GM12878 (cell line): ENCODE results near the gene HIGD1C. TPM values are rescaled to one million over a fixed set of nuclear protein-coding genes. Genes with fewer than 3 reads are reported as not detected.

Experiments used
- BCL3 ChIP-seq: IDR thresholded peaks from 2 replicates; pipeline ENCODE4 v1.6.1; 2011; ENCODE audit warnings: borderline replicate concordance, low read depth, mild to moderate bottlenecking, moderate library complexity, low read length; ENCODE audit not compliant: insufficient read depth, poor library complexity, severe bottlenecking
- CBX3 ChIP-seq: fragments of 200-600 bp; sonication (generic); IDR thresholded peaks from 2 replicates; pipeline ENCODE4 v1.6.1; 2016; ENCODE audit warnings: low read depth, borderline replicate concordance
- CREM ChIP-seq: IDR thresholded peaks from 2 replicates; pipeline ENCODE4 v1.6.1; 2014; ENCODE audit warnings: antibody characterized with exemption, low read depth
- GABPA ChIP-seq: IDR thresholded peaks from 2 replicates; pipeline ENCODE4 v1.6.1; 2014; ENCODE audit warnings: antibody characterized with exemption, low read depth, mild to moderate bottlenecking, inconsistent platforms
- HDGF ChIP-seq: fragments of 450-650 bp; IDR thresholded peaks from 2 replicates; pipeline ENCODE4 v1.6.1; 2016; ENCODE audit warnings: antibody characterized with exemption
- IKZF2 ChIP-seq, 2 experiments: fragments of 450-650 bp; IDR thresholded peaks; 2 replicates each; pipeline ENCODE4 v1.6.1; 2017; ENCODE audit warnings: mild to moderate bottlenecking in 2 of 2, moderate library complexity in 2 of 2
- KAT2A ChIP-seq: conservative IDR thresholded peaks from 2 replicates; pipeline ENCODE4 v1.6.1; 2011; ENCODE audit warnings: low read depth, low read length; ENCODE audit not compliant: control insufficient read depth
- MYC ChIP-seq: IDR thresholded peaks from 2 replicates; pipeline ENCODE4 v1.6.1; 2011; ENCODE audit warnings: mild to moderate bottlenecking, low read length, moderate library complexity, inconsistent platforms; ENCODE audit not compliant: insufficient read depth, insufficient replicate concordance, insufficient read length, severe bottlenecking
- NFXL1 ChIP-seq: fragments of 450-650 bp; IDR thresholded peaks from 2 replicates; pipeline ENCODE4 v1.6.1; 2017; ENCODE audit warnings: antibody characterized with exemption, mild to moderate bottlenecking, borderline replicate concordance
- NR2C1 ChIP-seq: fragments of 450-650 bp; IDR thresholded peaks from 2 replicates; pipeline ENCODE4 v1.6.1; 2017; ENCODE audit warnings: antibody characterized with exemption, mild to moderate bottlenecking, moderate library complexity
- NR2C2 ChIP-seq: IDR thresholded peaks from 2 replicates; pipeline ENCODE4 v1.6.1; 2011; ENCODE audit warnings: borderline replicate concordance, low read depth; ENCODE audit not compliant: control insufficient read depth, insufficient read length
- POLR2AphosphoS5 ChIP-seq: IDR thresholded peaks from 2 replicates; pipeline ENCODE4 v1.6.1; 2011; ENCODE audit warnings: mild to moderate bottlenecking, low read length, inconsistent platforms
- SMAD5 ChIP-seq: IDR thresholded peaks from 2 replicates; pipeline ENCODE4 v1.6.1; 2016; ENCODE audit warnings: antibody characterized with exemption, low read depth
- SMC3 ChIP-seq: IDR thresholded peaks from 2 replicates; pipeline ENCODE4 v1.6.1; 2011; ENCODE audit warnings: low read length, improper control_type of control experiment, borderline replicate concordance
- TCF12 ChIP-seq: IDR thresholded peaks from 2 replicates; pipeline ENCODE4 v1.6.1; 2011; ENCODE audit warnings: low read depth, mild to moderate bottlenecking, low read length
- USF1 ChIP-seq: IDR thresholded peaks from 2 replicates; pipeline ENCODE4 v1.6.1; 2011; ENCODE audit warnings: borderline replicate concordance, low read depth, mild to moderate bottlenecking, moderate library complexity, mixed read lengths, low read length; ENCODE audit not compliant: insufficient read depth; ENCODE audit errors: extremely low read length
- ZNF207 ChIP-seq: fragments of 450-650 bp; IDR thresholded peaks from 2 replicates; pipeline ENCODE4 v1.6.1; 2014; ENCODE audit warnings: antibody characterized with exemption, mild to moderate bottlenecking, borderline replicate concordance
- ZNF274 ChIP-seq: IDR thresholded peaks from one replicate; pipeline ENCODE4 v1.8.0; 2011; ENCODE audit not compliant: insufficient read length, insufficient read depth
- polyA plus RNA-seq, 11 experiments: library from polyadenylated mRNA; depleted of rRNA in 4 of 11; unstranded in 6 of 11; stranded (reverse) in 5 of 11; fragments of >200 nt; fragmentation: Nextera tagmentation in 4 of 11; fragmentation: Illumina TruSeq in 1 of 11; extraction: Ambion mirVana in 4 of 11; extraction: Trizol in 1 of 11; gene quantifications; 1 replicate in 1 of 11; 2 replicates in 10 of 11; pipeline versions ENCODE4 v1.2.1 to v1.2.3, GENCODE V29; 2011 to 2016; ENCODE audit warnings: inconsistent platforms in 2 of 11, missing spikeins in 2 of 11, low read depth in 1 of 11
- total RNA-seq, 4 experiments: library from RNA; depleted of rRNA in 3 of 4; stranded (reverse); fragments of >200 nt in 3 of 4; fragmentation: Illumina TruSeq in 1 of 4; extraction: Trizol in 1 of 4; gene quantifications; 2 replicates each; pipeline versions ENCODE4 v1.2.1 to v1.2.3, GENCODE V29; 2013 to 2021
- TF ChIP-seq, protein P1 (sequence below): IDR thresholded peaks from 2 replicates; pipeline ENCODE4 v1.6.1; 2012; ENCODE audit warnings: mild to moderate bottlenecking, low read depth, low read length
- TF ChIP-seq, protein P2 (sequence below): fragments of 150-350 bp; IDR thresholded peaks from 2 replicates; pipeline ENCODE4 v1.6.1; 2016; ENCODE audit warnings: low read depth, low read length

The HIGD1C gene
- total and polyA plus RNA-seq, 10 of the 15 experiments (the other 5 are each of a cell fraction or from before 2014, with no cell fraction given) = not detected

DNA sequence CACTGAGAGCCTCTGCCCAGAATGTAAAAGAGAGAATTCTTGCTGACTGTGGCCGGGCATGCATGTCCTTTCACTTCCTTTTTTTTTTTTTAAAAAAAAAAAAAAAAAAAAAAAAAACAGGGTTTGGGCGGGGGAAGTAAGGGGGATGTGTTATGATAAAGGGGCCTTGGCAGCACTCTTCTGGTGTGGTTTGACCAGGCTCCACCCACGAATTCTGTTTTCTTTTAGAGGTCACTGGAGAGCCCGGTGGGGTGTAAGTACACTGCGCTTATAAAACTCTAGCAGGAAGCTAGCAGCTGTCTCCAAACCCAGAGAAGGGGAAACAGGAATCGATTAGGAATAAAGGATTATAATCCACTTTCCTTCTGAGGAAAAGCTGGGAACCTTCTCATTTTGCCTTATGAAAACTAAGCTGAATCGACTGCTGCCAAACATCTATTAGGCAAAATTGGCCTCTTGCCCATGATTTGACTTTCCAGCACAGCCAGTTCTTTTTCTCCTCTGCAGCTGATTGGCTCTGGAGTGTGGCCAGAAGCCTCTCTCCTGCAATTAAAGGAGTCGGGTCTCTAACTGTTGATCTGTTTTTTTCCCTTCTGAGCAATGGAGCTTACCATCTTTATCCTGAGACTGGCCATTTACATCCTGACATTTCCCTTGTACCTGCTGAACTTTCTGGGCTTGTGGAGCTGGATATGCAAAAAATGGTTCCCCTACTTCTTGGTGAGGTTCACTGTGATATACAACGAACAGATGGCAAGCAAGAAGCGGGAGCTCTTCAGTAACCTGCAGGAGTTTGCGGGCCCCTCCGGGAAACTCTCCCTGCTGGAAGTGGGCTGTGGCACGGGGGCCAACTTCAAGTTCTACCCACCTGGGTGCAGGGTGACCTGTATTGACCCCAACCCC is 27.7 kb upstream of the HIGD1C start (continued):
- TF ChIP-seq GABPA (no peak), NFXL1 (no peak), NR2C1 (no peak), USF1 (no peak), SMC3 (peak; percentile 18; the same call in 1 of the 2 replicates), HDGF (no peak), ZNF207 (no peak), CREM (no peak), POLR2AphosphoS5 (0 out of 2 replicates have a peak, but pooled peaks have one; percentile 33), CBX3 (no peak), IKZF2 (IDR thresholded peaks at IDR 0.05) (peak in 1 of 2 experiments; percentile 29; a peak in 1 of 4 replicates), NR2C2 (no peak), MYC (no peak), KAT2A (no peak), ZNF274 (no peak), BCL3 (peak; percentile 60), SMAD5 (no peak), TCF12 (no peak)
- TF ChIP-seq, protein P1, sequence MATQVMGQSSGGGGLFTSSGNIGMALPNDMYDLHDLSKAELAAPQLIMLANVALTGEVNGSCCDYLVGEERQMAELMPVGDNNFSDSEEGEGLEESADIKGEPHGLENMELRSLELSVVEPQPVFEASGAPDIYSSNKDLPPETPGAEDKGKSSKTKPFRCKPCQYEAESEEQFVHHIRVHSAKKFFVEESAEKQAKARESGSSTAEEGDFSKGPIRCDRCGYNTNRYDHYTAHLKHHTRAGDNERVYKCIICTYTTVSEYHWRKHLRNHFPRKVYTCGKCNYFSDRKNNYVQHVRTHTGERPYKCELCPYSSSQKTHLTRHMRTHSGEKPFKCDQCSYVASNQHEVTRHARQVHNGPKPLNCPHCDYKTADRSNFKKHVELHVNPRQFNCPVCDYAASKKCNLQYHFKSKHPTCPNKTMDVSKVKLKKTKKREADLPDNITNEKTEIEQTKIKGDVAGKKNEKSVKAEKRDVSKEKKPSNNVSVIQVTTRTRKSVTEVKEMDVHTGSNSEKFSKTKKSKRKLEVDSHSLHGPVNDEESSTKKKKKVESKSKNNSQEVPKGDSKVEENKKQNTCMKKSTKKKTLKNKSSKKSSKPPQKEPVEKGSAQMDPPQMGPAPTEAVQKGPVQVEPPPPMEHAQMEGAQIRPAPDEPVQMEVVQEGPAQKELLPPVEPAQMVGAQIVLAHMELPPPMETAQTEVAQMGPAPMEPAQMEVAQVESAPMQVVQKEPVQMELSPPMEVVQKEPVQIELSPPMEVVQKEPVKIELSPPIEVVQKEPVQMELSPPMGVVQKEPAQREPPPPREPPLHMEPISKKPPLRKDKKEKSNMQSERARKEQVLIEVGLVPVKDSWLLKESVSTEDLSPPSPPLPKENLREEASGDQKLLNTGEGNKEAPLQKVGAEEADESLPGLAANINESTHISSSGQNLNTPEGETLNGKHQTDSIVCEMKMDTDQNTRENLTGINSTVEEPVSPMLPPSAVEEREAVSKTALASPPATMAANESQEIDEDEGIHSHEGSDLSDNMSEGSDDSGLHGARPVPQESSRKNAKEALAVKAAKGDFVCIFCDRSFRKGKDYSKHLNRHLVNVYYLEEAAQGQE = no peak
- TF ChIP-seq, protein P2, sequence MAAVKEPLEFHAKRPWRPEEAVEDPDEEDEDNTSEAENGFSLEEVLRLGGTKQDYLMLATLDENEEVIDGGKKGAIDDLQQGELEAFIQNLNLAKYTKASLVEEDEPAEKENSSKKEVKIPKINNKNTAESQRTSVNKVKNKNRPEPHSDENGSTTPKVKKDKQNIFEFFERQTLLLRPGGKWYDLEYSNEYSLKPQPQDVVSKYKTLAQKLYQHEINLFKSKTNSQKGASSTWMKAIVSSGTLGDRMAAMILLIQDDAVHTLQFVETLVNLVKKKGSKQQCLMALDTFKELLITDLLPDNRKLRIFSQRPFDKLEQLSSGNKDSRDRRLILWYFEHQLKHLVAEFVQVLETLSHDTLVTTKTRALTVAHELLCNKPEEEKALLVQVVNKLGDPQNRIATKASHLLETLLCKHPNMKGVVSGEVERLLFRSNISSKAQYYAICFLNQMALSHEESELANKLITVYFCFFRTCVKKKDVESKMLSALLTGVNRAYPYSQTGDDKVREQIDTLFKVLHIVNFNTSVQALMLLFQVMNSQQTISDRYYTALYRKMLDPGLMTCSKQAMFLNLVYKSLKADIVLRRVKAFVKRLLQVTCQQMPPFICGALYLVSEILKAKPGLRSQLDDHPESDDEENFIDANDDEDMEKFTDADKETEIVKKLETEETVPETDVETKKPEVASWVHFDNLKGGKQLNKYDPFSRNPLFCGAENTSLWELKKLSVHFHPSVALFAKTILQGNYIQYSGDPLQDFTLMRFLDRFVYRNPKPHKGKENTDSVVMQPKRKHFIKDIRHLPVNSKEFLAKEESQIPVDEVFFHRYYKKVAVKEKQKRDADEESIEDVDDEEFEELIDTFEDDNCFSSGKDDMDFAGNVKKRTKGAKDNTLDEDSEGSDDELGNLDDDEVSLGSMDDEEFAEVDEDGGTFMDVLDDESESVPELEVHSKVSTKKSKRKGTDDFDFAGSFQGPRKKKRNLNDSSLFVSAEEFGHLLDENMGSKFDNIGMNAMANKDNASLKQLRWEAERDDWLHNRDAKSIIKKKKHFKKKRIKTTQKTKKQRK = no peak
